ENCODE measurements around the gene PPFIBP1.

- TF ChIP-seq ZBTB2 (CRISPR knock-in tag; IDR thresholded peaks at IDR 0.05; ENCODE audit: low read depth) (no peak), EZH2 (conservative IDR thresholded peaks at IDR 0.05; ENCODE audit: low read depth, low read length) (no peak)
Measured at GRCh38 chr12:27680619-27681018, 156.6 kb downstream of the PPFIBP1 start.
